ENCODE data around the gene TMEM164.

DNA sequence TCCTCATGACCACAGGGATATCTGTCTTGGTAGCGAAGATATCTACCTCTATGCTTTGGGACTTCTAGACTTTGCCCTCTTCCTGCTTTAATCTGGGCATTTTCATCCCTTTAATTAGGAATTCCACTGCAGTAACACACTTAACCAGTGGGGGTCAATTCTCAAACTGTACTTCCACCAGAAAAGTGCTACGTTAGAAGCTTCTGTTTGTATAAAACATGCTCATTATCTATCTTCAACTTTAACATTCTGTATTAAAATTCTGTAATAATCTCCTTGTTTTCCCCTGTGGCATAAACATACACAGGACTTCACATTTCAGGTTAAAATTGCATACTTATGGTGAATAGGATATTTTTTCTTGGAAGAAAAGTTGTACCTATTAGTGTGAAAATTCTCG is 209.4 kb downstream of the TMEM164 start:
- TF ChIP-seq POLR2A (IDR thresholded peaks at IDR 0.05; ENCODE audit: low read depth, low read length) (no peak), TAF1 (IDR thresholded peaks at IDR 0.05; ENCODE audit: borderline replicate concordance, low read depth, low read length) (no peak)

Measured in GM12892 (cell line).